H9 (cell line): ENCODE data around the gene UBE2V1. TPM values are rescaled to one million over a fixed set of nuclear protein-coding genes. Genes with fewer than 3 reads are reported as not detected.

Experiments
- DNase-seq: peaks from one replicate; pipeline ENCODE4 v3.0.0-alpha.2; 2017
- H2AFZ ChIP-seq: one replicate; pipeline ENCODE4 v1.6.1; 2013; ENCODE audit warnings: mild to moderate bottlenecking, low read length, control low read depth, moderate library complexity
- H2AK5ac ChIP-seq: 2 replicates; pipeline ENCODE4 v1.6.1; 2013; ENCODE audit warnings: low read length, control low read depth, mixed read lengths; ENCODE audit not compliant: insufficient read length
- H2BK120ac ChIP-seq: one replicate; pipeline ENCODE4 v1.6.1; 2013; ENCODE audit warnings: low read depth, mild to moderate bottlenecking, low read length, control low read depth, inconsistent platforms; ENCODE audit not compliant: poor library complexity, severe bottlenecking
- H2BK12ac ChIP-seq: 2 replicates; pipeline ENCODE4 v1.6.1; 2013; ENCODE audit warnings: low read length, control low read depth, mixed read lengths, low read depth; ENCODE audit not compliant: insufficient read length
- H2BK15ac ChIP-seq: 2 replicates; pipeline ENCODE4 v1.6.1; 2013; ENCODE audit warnings: low read depth, low read length, control low read depth
- H2BK20ac ChIP-seq: one replicate; pipeline ENCODE4 v1.6.1; 2013; ENCODE audit warnings: low read depth, mild to moderate bottlenecking, low read length, control low read depth, inconsistent platforms; ENCODE audit not compliant: poor library complexity, severe bottlenecking
- H2BK5ac ChIP-seq: 2 replicates; pipeline ENCODE4 v1.6.1; 2013; ENCODE audit warnings: low read length, control low read depth, mixed read lengths; ENCODE audit not compliant: insufficient read length
- H3K14ac ChIP-seq: 2 replicates; pipeline ENCODE4 v1.6.1; 2013; ENCODE audit warnings: low read length, control low read depth; ENCODE audit not compliant: insufficient read depth
- H3K18ac ChIP-seq: 2 replicates; pipeline ENCODE4 v1.6.1; 2013; ENCODE audit warnings: low read depth, mild to moderate bottlenecking, mixed read lengths, low read length, control low read depth; ENCODE audit not compliant: insufficient read length
- H3K23ac ChIP-seq: 2 replicates; pipeline ENCODE4 v1.6.1; 2013; ENCODE audit warnings: low read length, control low read depth, mixed read lengths, low read depth; ENCODE audit not compliant: insufficient read length
- H3K23me2 ChIP-seq: 2 replicates; pipeline ENCODE4 v1.6.1; 2013; ENCODE audit warnings: low read depth, mild to moderate bottlenecking, mixed read lengths, low read length, control low read depth; ENCODE audit not compliant: insufficient read length, poor library complexity, severe bottlenecking
- H3K27ac ChIP-seq: 2 replicates; pipeline ENCODE4 v1.5.1; 2013; ENCODE audit warnings: low read length, control low read depth, mixed read lengths, low read depth; ENCODE audit not compliant: insufficient read length
- H3K27me3 ChIP-seq: 2 replicates; pipeline ENCODE4 v1.6.1; 2013; ENCODE audit warnings: low read length, control low read depth, inconsistent platforms; ENCODE audit not compliant: insufficient read depth
- H3K4ac ChIP-seq: 2 replicates; pipeline ENCODE4 v1.6.1; 2013; ENCODE audit warnings: low read depth, mild to moderate bottlenecking, control low read depth, inconsistent platforms, low read length, moderate library complexity
- H3K4me1 ChIP-seq: 2 replicates; pipeline ENCODE4 v1.6.1; 2013; ENCODE audit warnings: low read length, control low read depth, inconsistent platforms; ENCODE audit not compliant: insufficient read depth
- H3K4me2 ChIP-seq: 2 replicates; pipeline ENCODE4 v1.6.1; 2013; ENCODE audit warnings: low read length, control low read depth, mixed read lengths; ENCODE audit not compliant: insufficient read length, insufficient read depth
- H3K56ac ChIP-seq: 2 replicates; pipeline ENCODE4 v1.6.1; 2013; ENCODE audit warnings: low read depth, mild to moderate bottlenecking, mixed read lengths, low read length, control low read depth; ENCODE audit not compliant: insufficient read length
- H3K79me1 ChIP-seq: 2 replicates; pipeline ENCODE4 v1.6.1; 2013; ENCODE audit warnings: low read depth, mild to moderate bottlenecking, moderate library complexity, low read length, control low read depth, inconsistent platforms; ENCODE audit not compliant: insufficient read depth, poor library complexity, severe bottlenecking
- H3K79me2 ChIP-seq: 2 replicates; pipeline ENCODE4 v1.6.1; 2013; ENCODE audit warnings: low read length, control low read depth, inconsistent platforms; ENCODE audit not compliant: insufficient read depth
- H3K9ac ChIP-seq: 2 replicates; pipeline ENCODE4 v1.6.1; 2013; ENCODE audit warnings: low read length, control low read depth, mixed read lengths; ENCODE audit not compliant: insufficient read length; ENCODE audit errors: extremely low read depth
- H3K9me3 ChIP-seq: one replicate; pipeline ENCODE4 v1.6.1; 2013; ENCODE audit warnings: low read depth, low read length, inconsistent platforms; ENCODE audit not compliant: control insufficient read depth
- H3T11ph ChIP-seq: one replicate; pipeline ENCODE4 v1.6.1; 2013; ENCODE audit warnings: mild to moderate bottlenecking, low read length, control low read depth, inconsistent platforms
- H4K20me1 ChIP-seq: one replicate; pipeline ENCODE4 v1.6.1; 2013; ENCODE audit not compliant: control insufficient read depth, insufficient read length, insufficient read depth
- H4K5ac ChIP-seq: 2 replicates; pipeline ENCODE4 v1.6.1; 2013; ENCODE audit warnings: low read depth, mild to moderate bottlenecking, mixed read lengths, low read length, control low read depth; ENCODE audit not compliant: insufficient read length
- H4K8ac ChIP-seq: replicated peaks from 2 replicates; pipeline ENCODE4 v1.6.1; 2013; ENCODE audit warnings: low read length, control low read depth, mixed read lengths, low read depth; ENCODE audit not compliant: insufficient read length
- H4K91ac ChIP-seq: 2 replicates; pipeline ENCODE4 v1.6.1; 2013; ENCODE audit warnings: low read depth, mild to moderate bottlenecking, moderate library complexity, mixed read lengths, low read length, control low read depth; ENCODE audit not compliant: insufficient read length
- H3K27ac Mint-ChIP-seq, 3 experiments: 2 replicates in 2 of 3; 3 replicates in 1 of 3; pipeline ENCODE4 v1.8.0; 2020 to 2021; ENCODE audit warnings: mixed read lengths in 3 of 3, mild to moderate bottlenecking in 1 of 3, moderate library complexity in 1 of 3
- H3K27me3 Mint-ChIP-seq: 2 replicates; pipeline ENCODE4 v1.8.0; 2021; ENCODE audit warnings: low read depth, mild to moderate bottlenecking, moderate library complexity, mixed read lengths
- H3K36me3 Mint-ChIP-seq, 3 experiments: 2 replicates in 2 of 3; 3 replicates in 1 of 3; pipeline ENCODE4 v1.8.0; 2020 to 2021; ENCODE audit warnings: low read depth in 3 of 3, mixed read lengths in 3 of 3; ENCODE audit not compliant: insufficient read depth in 1 of 3
- H3K4me1 Mint-ChIP-seq, 2 experiments: 2 replicates each; pipeline ENCODE4 v1.8.0; 2020; ENCODE audit warnings: mixed read lengths in 2 of 2
- H3K4me3 Mint-ChIP-seq, 2 experiments: 2 replicates in 1 of 2; 3 replicates in 1 of 2; pipeline ENCODE4 v1.8.0; 2020 to 2021; ENCODE audit warnings: mild to moderate bottlenecking in 2 of 2, mixed read lengths in 2 of 2, moderate library complexity in 1 of 2
- H3K9me3 Mint-ChIP-seq, 2 experiments: 2 replicates in 1 of 2; 3 replicates in 1 of 2; pipeline ENCODE4 v1.8.0; 2020; ENCODE audit warnings: mild to moderate bottlenecking in 2 of 2, mixed read lengths in 2 of 2, moderate library complexity in 1 of 2
- WGBS: extraction: QIAGEN DNeasy Blood & Tissue Kit; methylation state at CpG from one replicate; pipeline ENCODE4 v1.1.7; 2013; ENCODE audit warnings: missing lambda C conversion rate, low lambda C conversion rate, mixed read lengths; ENCODE audit not compliant: insufficient read length; ENCODE audit errors: extremely low coverage; 5-methylcytosine and 5-hydroxymethylcytosine counted together
- total RNA-seq: library from RNA; stranded (reverse); gene quantifications from 2 replicates; pipeline ENCODE4 v1.2.1, GENCODE V29; 2021
- TF ChIP-seq, protein P1 (sequence below): fragments of 200-600 bp; sonication (generic); conservative IDR thresholded peaks from 3 replicates; pipeline ENCODE4 v1.8.0; 2021; ENCODE audit warnings: antibody characterized with exemption, mild to moderate bottlenecking

UBE2V1 gene
- total RNA-seq, 1 experiment from 2014 or later: 152 TPM

DNA sequence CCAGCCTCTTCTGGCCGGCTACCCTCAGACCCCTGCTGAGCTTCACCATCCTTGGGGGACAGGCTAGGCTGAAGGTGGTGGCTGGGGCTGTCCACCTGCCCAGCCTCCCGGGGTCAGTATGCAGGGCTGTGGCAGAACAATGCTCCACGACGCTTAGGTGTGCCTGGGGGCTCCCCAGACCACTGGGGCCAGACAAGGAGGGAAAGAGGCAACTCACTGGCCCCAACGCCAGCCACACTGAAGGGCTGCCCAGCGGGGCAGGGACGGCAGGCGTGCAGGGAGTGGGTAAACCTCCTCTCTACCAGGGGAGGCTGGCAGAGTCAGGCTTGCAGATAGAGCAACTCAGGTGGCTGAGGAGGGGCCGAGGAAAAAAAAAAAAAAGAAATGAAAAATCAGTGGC, 11.5 kb upstream of the UBE2V1 start:
- H3K4me3 Mint-ChIP-seq: no peak overlapping the region

More for the DNA sequence above, 11.5 kb upstream of the UBE2V1 start:
- no peaks in the 10 kb centered on the region for H3K27me3 Mint-ChIP-seq
- Histone ChIP-seq H3K23ac (no peak overlapping the region), H3K14ac (no peak overlapping the region), H3K27ac (no peak overlapping the region), H3K4ac (no peak overlapping the region), H2BK15ac (no peak overlapping the region), H3K79me2 (no peaks in the 10 kb centered on the region), H3T11ph (no peak overlapping the region), H2AFZ (no peak overlapping the region), H3K27me3 (no peaks in the 10 kb centered on the region), H3K4me1 (no peaks in the 10 kb centered on the region), H4K8ac (no peak overlapping the region), H4K5ac (no peak overlapping the region), H4K20me1 (no peaks in the 10 kb centered on the region), H4K91ac (no peak overlapping the region), H2BK12ac (no peak overlapping the region), H3K4me2 (no peak overlapping the region), H3K79me1 (no peaks in the 10 kb centered on the region), H3K18ac (no peak overlapping the region), H2BK120ac (no peak overlapping the region), H2AK5ac (no peak overlapping the region), H3K23me2 (no peaks in the 10 kb centered on the region), H2BK20ac (no peak overlapping the region), H3K9ac (no peak overlapping the region), H2BK5ac (no peak overlapping the region), H3K56ac (no peak overlapping the region), H3K9me3 (no peaks in the 10 kb centered on the region)
- peaks cover 33 to 65% (median 65%) of the 10 kb centered on the region in 3 experiments for H3K36me3 Mint-ChIP-seq
- TF ChIP-seq, protein P1, sequence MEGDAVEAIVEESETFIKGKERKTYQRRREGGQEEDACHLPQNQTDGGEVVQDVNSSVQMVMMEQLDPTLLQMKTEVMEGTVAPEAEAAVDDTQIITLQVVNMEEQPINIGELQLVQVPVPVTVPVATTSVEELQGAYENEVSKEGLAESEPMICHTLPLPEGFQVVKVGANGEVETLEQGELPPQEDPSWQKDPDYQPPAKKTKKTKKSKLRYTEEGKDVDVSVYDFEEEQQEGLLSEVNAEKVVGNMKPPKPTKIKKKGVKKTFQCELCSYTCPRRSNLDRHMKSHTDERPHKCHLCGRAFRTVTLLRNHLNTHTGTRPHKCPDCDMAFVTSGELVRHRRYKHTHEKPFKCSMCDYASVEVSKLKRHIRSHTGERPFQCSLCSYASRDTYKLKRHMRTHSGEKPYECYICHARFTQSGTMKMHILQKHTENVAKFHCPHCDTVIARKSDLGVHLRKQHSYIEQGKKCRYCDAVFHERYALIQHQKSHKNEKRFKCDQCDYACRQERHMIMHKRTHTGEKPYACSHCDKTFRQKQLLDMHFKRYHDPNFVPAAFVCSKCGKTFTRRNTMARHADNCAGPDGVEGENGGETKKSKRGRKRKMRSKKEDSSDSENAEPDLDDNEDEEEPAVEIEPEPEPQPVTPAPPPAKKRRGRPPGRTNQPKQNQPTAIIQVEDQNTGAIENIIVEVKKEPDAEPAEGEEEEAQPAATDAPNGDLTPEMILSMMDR: no peak
- H3K4me1 Mint-ChIP-seq: peaks cover 3% of the 10 kb centered on the region in 2 experiments
- no peaks in the 10 kb centered on the region; a peak in 2 of 5 replicates for H3K9me3 Mint-ChIP-seq
- H3K27ac Mint-ChIP-seq: no peak overlapping the region
- DNase-seq: no peak
- no CpG with 5 or more reads among the region's 9 CpGs for WGBS
